HG03565 (cell line): ENCODE measurements around the gene MYLIP.

Experiments used
- ATAC-seq: cut with Tn5 transposase; IDR thresholded peaks from one replicate; pipeline ENCODE4 v1.9.1; 2021; ENCODE audit warnings: mild to moderate bottlenecking, moderate library complexity; ENCODE audit not compliant: unreplicated experiment

The MYLIP gene

DNA sequence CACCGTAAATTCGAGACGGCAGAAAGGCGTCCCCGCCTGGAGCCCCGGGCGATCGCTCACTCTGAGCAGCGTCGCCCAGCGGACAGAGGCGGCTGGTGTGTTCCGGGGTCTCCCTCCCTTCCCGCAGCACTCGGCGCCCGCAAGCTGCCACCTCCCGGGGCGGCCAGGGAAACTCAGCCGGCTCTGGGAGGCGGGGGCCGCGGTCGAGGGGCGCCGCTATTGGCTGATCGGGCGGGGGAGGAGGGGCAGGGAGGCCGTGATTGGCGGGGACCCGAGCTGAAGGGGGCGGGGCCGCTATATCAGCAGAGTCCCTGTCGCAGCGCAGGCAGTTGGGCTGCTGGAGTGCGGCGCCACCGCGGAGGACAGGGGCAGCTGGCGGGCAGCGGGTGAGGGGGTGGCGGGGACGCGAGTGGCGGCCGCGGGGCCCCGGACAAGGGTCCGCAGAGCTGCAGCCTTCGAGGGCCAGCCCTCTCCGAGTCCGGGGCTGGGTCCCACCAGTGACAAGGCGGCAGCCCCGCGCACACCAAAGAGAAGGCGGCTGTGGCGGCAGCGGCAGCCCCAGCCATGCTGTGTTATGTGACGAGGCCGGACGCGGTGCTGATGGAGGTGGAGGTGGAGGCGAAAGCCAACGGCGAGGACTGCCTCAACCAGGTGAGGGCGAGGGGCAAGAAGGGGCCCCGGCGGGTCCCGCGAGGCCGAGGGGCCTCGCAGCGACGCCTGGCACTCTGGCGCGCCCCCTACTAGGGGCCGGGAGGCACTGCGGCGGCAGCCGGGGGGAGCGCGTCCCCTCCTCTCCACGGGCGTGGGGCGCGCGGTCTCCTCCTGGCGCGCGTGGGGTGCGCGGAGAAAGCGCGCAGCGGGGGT lies at the start of gene MYLIP:
Gene MYLIP (plus strand): TSS at position 328 of the 864 bp plus-strand sequence. CDS start 237 bp downstream, at position 565.
- ATAC-seq, result peak; percentile 43

DNA sequence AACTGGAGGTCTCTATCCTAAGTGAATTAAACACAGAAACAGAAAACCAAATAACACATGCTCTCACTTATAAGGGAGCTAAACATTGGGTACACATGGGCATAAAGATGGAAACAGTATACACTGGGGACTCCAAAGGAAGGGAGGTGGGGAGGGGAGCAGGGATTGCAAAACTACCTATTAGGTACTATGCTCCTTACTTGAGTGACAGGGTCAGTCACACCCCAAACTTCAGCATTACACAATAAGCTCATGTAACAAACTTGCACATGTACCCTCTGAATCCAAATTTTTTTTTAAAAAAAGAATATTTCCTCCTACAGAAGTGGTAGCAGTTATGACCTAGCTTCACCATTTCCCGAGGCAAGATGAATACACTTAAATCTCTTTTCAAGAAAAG lies 49.5 kb upstream of the MYLIP start:
- ATAC-seq, result no peak

- no peak for ATAC-seq
These were observed 48.7 kb upstream of the MYLIP start for GRCh38 chr6:16080204-16080603.

DNA sequence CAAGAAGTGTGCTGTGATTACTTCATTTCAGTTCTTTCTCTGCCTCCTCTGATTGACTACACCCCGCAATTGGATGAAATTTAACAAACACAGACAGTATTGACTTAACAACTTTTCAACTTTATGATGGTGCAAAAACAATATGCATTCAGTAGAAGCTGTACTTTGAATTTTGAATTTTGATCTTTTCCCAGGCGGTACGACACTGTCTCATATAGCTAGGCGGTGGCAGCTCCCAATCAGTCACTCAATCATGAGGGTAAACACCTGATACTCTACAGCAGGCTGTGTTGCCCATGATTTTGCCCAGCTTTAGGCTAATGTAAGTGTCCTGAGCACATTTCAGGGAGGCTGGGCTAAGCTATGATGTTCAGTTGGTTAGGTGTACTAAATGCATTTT lies 47.6 kb upstream of the MYLIP start:
- no peak for ATAC-seq

GRCh38 chr6:16082361-16082760 lies 46.5 kb upstream of the MYLIP start:
- no peak for ATAC-seq

GRCh38 chr6:16086965-16087364 lies 41.9 kb upstream of the MYLIP start:
- no peak for ATAC-seq

- no peak for ATAC-seq
These were observed 41.5 kb upstream of the MYLIP start for GRCh38 chr6:16087386-16087785.

GRCh38 chr6:16088409-16088808 lies 40.5 kb upstream of the MYLIP start:
- ATAC-seq, result no peak

DNA sequence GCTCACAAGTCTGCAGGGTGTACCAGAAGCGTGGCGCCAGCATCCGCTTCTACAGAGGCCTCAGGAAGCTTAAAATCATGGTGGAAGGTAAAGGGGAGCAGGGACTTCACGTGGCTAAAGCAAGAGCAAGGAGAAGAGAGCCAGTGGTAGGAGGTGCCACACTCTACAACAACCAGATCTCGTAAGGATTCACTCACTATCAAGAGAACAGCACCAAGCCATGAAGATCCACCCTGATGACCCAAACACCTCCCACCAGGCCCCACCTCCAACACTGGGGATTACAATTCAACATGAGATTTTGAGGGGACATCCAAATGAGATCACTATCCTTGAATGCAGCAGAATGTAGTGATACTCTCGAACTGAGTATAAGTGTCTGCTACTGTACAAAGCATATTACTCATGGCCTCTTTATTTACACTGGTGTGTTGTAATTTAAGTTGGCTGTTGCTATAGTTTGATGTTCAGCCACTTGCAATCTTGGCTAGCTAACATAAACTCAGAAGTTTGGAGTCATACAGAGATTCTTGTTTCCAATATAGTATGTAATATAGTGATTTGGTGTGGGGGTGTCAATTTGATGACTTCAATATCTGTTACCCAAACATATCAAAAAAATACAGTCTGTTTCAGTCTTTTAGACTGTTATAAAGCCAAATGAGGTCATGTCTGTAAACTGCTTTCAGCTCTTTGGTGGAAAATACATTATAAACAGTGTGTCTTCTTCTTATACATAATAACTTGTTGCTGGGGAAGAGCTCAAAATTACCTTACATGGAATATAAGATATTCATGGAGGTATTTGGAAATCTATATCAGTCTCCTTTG lies 39.4 kb upstream of the MYLIP start:
- no peak for ATAC-seq

- no peak for ATAC-seq
These were observed 38.4 kb upstream of the MYLIP start for GRCh38 chr6:16090452-16090851.

GRCh38 chr6:16090920-16091319 lies 38.0 kb upstream of the MYLIP start:
- ATAC-seq, result no peak

GRCh38 chr6:16092140-16092539 lies 36.7 kb upstream of the MYLIP start:
- no peak for ATAC-seq

DNA sequence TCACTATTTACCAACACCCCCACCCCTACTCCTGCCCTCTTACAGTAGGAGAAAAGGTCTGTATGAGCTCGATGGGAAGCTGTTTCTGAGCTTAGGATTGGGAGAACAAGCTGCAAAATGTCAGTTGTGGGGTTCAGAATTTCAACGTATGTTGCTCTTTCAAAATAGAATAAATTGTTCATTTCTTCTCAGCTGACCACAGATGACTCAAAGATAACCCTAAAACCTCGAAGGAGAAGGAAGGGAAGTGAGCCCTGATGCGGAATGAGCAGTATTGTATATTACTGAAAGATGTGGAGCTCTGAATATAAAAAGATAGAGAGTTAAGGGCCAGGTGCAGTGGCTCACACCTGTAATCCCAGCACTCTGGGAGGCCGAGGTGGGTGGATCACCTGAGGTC lies 35.9 kb upstream of the MYLIP start:
- no peak for ATAC-seq

GRCh38 chr6:16095180-16095579 lies 33.7 kb upstream of the MYLIP start:
- ATAC-seq, result no peak

- ATAC-seq, result no peak
These were observed 31.3 kb upstream of the MYLIP start for GRCh38 chr6:16097382-16098171.

DNA sequence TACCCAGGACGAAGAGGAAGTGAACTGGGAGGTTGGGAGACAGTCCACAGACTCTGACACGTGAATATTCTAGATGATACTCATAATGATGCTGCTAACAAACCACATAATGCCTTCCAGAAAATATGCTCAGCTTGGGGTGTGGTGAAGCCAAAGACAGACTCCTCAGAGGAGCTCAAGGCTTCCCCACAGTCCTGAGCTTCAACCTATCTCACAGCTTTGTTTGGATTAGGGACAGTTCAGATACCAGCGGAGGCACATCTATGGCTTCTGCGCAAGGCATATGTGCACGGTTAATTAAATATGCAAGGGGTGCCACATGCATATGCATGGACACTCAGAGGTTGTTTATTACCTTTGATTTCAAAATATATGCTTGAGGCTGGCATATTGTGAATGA lies 30.7 kb upstream of the MYLIP start:
- no peak for ATAC-seq

DNA sequence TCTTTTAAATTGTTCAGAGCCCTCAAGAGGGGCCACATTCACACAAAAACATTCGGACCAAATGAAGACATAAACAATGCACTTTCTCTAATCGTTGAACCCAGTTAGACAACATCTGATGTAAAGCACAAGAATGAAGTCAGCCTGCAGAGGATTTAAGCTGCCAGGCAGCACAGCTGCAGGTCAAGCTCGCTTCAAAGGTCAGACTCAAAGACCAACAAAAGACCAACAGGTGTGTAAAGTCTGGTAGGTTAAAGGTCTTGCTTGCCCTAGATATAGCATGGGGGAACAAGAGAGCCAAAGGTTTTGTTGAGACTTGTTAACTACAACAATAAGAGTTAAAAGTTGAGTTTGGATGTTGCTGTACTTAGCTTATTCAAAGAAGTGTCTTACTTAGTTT lies 26.7 kb upstream of the MYLIP start:
- ATAC-seq, result no peak

DNA sequence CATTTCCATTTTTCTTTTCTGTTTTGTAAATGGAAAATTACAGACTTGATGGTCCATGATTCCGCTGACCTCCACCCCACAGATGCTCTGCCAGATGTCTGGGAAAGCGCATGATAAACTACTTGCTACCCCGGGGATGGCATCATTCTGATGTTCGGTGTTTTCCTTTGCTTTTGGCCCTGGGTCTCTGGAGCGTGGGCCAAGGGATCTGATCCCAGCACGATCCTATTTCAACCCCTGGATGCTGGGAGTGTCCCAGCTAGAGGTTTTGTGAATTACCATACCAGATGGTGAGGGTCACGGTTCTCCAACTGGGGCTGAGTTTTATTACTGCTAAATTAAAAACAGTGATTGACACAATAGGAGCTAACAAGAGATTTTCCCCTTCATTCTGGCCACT lies 25.2 kb upstream of the MYLIP start:
- ATAC-seq, result no peak

GRCh38 chr6:16104624-16105433 lies 24.1 kb upstream of the MYLIP start:
- ATAC-seq, result no peak

GRCh38 chr6:16105854-16106253 lies 23.0 kb upstream of the MYLIP start:
- ATAC-seq, result no peak
